GM19372 (cell line): ENCODE results near the gene ABHD17A.
"Not testable (repeated sequence)": the region's sequence is repeated elsewhere in the genome, so short reads cannot be mapped to it uniquely, and the experiment has no call there.

Source experiments
- ATAC-seq: cut with Tn5 transposase; IDR thresholded peaks from one replicate; pipeline ENCODE4 v1.9.1; 2021; ENCODE audit warnings: mild to moderate bottlenecking, low read depth, moderate library complexity; ENCODE audit not compliant: unreplicated experiment

Gene ABHD17A

DNA sequence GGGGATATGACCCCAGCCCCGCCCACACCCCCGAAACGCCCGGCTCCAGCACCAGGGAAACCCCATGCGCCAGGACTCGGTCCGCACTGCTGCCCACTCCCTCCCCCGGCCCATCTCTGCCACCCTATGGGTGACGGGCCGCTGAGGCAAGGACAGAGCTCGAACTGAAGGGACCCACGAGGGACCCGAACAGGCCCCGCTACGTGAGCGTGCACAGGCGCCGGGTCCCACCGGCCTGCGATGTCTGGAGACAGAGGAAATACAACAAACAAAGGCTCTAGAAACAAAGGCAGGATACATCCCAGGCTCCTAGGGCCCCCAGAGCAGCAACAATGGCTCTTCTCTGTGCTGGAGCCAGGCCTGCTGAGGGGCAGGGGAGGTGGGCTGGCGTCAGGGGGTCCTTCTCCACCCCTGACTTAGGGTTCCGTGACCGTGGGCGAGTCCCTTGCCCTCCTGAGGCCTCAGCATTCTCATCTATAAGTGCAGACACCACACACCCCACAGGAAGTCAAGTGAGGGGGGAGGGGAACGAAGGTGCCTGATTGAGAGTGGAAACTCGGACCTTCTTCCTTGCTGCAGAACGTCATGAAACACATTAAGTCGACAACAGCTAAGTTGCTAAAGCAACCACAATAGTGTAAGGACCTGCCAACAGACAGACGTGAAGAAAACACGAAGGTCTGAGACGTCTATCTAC, 3.1 kb downstream of the ABHD17A start:
- no peak for ATAC-seq

DNA sequence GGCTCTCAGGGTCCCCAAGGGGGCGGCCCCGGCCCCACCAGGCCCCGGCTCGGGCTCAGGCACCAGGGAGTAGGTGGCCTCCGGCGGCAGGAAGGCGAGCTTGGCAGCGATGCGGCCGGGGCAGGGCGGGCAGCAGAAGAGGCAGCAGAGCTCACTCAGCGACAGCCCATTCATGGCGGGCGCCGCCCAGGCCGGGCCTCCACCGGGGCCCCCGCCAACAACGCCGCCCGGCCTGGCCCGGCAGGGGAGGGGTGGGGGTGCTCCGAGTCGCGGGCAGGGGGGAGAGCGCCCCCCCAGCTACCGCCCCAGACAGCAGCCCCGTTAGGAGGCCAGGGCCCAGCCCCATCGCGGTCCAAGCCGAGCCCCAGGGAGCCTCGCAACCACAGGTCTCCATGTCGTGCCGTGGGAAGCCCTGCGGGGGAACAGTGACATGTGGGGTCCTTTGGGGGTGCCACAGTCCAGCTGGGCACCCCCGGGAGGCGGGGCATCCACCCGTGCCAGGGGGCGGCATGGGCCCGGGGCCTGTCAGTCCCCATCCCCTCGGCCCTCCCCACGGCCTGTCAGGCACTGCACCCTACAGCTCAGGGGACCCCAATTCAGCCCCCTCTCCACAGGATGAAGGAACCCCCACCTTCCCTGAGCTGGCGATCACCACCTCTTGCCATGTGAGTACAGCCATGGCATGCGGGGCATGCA, 3.8 kb downstream of the ABHD17A start:
- not testable (repeated sequence) for ATAC-seq

DNA sequence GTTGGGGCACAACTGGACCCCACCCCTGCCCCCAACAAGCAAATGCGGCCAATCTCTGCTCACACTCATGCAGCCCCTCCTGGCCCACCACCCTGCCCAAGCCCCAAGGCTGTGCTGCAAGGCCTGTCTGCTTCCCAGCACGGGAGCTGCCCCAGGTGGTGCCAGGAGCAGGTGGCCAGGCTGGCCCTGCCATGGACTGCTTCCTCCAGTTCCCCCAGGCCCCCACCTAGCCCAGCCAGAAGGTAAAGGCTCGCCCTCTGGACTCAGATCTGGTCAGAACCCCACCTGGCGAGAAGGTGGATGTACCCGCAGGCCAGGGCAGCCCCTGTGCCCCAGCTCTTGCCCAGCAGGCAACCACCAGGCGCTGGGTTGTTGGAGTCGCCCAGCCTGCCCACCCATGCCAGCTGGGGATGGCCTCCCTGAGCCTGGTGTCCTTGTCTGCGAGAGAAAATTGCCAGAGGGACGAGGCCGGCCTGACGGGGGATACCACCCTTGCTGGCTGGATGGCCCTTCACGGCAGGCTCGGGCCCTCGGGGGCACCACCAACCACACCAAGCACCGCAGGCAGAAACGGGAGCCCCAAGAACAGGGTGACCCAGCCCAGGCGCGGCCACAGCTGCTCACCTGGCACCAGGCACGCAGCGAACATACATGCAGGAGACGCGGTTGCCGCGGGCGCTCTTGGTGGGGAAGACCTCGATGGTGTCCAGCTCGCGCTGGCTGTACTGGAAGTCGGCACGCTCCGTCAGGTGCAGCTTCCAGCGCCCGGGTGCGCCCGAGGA, 4.5 kb downstream of the ABHD17A start:
- ATAC-seq, result no peak

DNA sequence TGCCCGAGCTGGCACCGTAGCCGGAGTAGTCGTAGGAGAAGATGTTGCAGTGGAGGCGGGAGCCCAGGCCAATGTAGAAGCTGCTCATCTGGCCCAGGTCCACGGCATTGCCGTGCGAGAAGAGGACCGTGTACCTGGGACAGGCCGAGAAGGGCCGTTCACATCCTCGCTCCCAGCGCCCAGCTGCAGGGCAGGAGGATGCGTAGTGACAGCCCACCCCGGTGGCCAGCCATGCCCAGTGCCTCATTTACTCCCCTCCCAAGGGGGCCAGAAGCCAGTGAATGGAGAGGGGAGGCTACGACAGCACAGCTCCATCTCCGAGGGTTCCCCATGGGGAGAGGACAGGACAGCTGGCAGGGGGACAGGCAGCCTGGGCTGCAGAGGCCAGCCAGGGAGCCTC, 5.3 kb downstream of the ABHD17A start:
- ATAC-seq, result not testable (repeated sequence)

DNA sequence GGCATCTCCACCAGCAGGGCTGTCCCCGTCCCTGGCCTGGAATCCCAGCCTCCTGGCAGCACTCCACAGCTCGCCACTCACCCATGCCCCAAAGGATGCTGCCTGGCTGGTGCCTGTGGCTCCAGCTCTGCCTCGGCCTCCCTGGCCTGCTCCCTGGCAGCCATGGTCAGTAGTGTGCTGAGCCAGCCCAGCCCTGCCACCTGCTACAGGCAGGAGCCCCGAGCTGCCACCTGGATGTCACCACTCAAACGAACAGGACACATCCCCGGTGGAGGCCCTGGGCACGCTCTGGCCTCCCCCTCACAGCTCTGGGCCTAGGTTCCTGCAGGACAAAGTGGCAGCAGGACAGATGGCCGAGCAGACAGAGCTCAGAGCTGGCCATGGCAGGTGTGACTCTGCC, 6.7 kb downstream of the ABHD17A start:
- not testable (repeated sequence) for ATAC-seq

DNA sequence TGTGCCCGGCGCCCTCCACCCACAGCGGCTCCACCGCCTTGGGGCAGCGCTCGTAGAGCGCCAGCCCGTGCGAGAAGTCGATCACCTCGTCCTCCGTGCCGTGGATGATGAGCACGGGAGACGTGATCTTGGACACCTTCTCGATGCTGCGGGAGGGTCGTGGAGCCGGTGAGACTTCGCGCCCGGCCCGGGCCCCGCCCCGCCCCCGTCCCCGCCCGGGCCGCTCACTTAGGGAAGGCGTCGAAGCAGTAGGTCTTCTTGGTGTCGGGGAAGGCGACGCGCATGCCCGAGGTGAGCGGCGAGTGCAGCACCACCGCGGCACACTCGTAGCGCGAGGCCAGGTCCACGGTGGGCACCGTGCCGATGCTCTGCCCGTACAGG, 8.0 kb downstream of the ABHD17A start:
- ATAC-seq, result not testable (repeated sequence)

DNA sequence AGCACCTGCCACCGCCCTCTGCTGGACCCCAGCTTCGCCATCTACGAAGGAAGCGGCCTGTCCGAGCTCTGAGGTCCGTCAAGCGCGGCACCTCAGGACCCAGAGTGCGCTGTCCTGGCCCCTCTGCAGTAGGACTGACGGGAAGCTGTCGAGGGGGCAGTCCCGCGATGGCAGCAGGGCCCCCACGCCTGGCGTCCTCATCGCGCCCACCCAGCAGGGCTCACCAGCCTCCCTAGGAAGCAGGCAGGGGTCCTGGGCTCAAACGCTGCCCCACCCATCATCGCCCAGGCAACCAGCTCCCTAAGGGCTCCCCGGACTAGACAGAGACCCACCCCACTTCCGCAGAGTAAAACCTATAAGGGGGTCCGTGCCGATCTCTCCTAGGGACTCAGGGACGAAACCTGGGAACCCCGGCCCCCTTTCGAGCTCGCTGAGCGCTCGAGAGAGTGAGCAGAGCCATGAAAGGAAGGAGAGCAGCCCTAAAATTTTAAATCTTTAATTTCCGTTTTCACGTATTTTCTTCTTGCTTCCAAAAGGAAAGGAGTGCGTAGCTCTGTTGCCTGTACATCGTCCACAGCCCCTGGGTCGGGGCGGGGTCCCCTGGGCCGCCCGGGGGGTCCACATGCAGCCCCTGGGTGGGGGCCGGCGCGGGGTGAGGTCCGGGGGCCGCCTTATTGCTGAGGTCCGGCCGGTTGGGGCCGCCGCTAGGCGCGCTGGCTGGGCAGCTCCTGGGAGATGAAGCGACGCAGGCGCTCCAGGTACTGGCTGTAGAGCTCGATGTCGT, 8.6 kb downstream of the ABHD17A start:
- not testable (repeated sequence) for ATAC-seq

DNA sequence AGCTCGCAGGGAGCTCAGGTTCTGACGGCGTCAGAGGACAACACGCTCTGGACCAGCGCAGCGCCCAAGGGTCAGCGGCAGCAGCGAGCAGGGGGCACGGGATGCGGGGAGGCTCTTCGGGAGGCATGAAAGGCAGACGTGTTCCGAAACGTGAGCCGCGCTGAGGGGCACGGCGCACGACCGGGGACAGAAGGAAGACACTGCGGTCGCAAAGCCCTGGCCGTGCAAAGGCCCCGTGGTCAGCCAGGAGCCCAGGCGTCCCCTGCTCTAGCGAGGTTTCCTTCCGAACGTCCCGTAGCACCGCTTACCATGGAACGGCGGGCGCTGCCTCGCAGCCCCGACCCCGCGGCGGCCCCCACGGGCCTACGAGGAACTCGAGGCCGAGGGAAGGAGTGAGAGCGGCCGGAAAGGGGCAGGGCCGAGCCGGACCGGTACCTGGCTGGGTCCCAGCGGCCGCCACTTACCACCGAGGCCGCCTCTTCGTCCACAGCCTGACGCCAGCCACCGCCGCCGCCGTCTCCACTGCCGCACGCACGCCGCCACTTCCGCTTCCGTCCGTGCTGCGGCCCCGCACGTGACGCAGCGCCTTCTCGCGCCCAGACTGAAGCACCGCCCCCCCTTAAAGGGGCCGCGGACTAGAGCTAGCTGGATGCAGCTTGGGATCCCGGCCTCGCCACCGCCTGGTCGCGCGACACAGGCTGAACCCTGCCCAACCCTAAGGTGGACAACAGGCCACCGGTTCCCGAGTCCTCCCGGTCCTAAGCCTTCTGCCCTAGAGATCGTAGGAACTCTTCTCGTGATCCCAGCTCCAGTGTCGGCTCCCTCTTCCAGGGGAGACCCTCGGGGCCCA, 9.4 kb downstream of the ABHD17A start:
- peak; percentile 87 for ATAC-seq

DNA sequence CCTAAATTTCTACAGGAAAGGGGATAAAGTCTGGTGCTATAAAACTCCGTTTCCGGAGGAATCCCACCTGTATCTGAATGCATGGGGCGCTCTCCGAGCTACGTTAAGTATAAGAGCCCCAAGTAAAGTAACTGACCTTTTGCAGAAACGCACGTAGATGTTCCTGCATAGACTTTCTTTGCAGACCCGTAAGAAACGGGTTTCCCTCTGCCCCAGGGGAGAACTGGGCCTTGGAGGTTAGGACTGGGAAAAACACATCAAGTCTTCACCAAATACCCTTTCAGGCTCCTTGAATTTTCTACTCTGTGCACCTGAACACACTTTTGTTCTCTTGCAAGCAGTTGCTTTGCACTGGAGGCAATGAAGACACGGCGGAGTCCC, 10.0 kb downstream of the ABHD17A start:
- not testable (repeated sequence) for ATAC-seq

DNA sequence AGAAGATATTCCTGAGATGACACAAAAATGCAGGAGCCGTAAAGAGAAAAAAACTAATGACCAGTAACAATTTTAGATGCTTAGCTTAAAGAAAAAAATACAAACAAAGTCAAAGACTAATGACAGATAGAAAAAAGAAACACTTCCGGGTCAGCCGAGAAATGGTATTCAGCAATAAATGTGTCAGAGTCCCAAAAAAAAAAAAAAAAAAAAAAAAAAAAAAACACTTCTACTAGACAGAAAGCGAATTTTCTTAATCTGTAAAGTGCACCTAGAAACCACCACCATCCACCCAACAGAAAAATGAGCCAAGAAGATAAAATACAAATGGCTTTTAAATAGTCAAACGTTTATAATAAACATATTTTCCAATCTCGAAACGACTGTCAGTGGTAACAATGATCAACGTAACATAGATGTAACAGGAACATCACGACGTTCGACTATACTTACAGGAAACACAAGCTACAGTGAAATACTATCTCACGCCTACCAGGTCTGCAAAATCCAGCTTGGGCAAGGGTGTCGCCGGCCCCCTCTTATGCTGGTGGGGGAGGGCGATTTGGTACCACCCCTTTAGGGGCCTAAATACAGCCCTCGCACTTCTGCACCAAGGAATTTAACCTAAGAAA, 10.6 kb downstream of the ABHD17A start:
- no peak for ATAC-seq

DNA sequence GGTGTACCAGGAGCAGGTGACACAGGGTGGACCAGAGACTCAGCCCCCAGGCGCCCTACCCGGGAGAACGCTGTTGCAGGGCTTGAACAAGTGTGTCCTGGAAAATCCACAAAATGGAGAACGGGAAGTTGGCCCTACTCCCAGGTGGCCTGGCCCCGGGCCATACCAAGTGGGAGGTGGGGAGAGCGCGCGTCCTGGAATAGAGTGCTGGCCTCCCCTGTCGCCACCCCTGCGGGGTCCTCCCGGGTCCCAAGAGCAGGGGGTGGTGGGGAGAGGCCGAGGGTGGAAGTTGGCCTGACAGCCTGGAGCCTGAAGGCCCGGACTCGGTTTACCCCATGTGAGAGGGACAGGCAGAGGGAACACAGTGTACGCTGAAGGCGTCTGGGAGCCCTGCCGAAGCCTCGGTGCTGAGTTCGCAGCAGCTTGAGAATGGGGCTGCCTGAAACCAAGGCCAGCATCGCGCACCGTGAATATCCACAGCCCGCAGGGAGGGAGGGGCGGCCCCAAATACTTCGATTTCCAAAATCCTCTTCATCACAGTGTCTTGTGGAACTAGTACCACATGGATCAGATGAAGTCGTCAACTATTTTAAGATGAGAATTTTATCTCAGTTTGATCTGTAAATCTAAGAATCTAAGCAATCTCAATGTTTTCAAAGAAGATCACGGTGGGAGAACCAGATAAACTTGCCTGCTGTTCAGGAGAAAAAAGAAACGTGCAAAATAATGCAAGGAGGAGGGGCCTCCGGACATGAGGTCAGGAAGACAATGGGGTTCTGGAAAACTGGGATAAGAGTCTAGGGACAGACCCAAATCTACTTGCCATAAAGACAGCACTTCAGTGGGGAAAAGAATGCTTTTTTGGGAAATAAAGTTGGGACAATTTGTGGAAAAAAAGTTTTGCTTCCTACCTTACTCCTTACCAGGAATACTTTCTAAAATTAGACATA, 11.5 kb downstream of the ABHD17A start:
- no peak for ATAC-seq

DNA sequence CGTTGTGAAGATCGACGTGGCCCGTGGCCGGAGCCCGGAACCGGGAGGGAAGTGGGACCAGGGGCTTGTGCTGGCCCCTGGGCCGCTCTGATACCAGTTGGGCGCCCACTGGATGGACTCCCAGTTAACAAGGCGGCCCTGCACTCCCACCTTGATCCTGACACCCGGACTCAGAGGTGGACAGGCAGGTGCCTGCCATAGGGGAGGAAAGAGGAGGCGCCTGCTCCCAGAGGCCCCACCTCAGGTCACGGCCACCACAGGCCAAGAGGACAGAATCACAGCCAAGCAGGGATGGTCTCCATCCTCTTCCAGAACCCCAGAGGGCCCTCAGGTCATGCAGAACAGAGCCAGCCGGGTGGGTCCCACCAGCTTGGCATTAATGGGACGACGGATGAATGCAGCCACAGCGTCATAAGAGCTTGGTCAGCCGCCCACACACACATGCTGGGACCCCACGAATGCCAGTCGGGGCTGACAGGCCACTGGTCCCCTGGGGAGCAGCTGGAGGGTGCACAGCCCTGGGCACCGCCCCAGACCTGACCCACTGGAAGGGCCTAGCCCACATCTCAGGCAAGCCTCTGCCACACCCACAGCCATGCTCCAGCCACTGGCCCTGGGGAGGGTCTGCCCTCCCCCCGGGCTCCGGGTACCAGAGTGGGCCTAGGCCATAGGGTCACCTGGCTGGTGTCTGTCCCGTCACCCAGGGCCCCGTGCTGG, 12.3 kb downstream of the ABHD17A start:
- ATAC-seq, result no peak

DNA sequence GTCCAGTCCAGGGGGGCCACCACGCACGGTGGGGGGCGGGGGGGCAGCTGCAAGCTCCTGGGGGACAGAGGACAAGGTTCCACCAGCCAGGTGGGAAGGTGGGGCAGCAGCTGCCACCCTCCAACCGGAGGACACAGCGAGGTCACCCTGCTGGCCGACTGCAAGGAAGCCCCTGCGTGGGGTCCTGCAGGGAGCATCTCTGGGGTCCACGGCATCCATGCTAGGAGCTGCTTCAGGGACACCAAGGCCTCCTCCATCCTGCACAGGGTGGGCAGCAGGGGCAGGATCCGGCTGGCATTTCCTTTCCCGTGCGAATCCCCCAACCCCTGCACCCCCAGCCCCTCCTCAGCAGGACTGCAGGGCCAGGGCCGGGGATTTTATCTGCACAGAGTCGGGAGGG, 13.7 kb downstream of the ABHD17A start:
- no peak for ATAC-seq

DNA sequence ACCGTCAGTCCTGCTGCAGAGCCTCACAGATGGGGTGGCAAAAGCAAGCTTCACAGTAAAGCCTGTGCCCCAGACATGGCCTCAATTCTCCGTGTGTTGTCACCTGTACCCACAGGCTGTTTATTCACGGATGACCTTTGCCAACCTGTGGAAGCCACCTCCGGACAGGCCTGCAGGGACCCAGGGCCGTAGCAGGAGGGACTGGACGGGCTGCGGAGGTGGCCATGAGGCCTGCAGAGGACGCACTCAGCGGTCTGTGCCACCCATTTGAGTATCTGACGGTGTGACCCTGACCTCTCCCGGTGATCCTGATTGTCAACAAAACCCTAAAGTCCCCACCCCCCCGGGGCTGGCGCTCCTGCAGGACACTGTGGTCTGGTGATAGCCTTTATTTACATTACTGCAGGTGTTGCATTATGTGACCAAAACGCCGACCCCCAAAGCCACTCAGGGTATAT, 14.1 kb downstream of the ABHD17A start:
- no peak for ATAC-seq

DNA sequence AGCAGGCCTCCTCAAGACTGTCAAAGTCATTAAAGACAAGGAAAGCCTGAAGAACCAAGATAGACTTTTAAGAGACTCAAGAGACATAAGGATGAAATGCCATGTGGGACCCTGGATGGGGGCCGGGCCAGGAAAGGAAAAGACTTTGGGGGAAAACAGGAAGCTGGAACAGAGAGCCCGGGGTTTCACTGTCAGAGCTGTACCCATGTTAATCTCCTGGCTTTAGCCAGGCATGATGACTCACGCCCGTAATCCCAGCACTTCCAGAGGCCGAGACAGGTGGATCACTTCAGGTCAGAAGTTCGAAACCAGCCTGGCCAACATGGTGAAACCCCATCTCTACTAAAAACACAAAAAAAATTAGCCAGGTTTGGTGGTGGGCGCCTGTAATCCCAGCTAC, 16.3 kb downstream of the ABHD17A start:
- ATAC-seq, result no peak

DNA sequence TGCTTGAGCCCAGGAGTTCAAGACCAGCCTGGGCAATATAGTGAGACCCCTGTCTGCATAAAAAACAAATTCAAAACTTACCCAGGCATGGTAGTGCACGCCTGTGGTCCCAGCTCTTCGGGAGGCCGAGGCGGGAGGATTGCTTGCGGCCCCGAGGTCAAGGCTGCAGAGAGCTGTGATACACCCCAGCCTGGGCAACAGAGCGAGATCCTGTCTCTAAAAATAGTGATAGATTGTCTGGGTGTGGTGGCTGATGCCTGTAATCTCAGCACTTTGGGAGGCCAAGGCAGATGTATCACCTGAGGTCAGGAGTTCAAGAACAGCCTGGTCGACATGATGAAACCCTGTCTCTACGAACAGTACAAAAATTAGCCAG, 18.0 kb downstream of the ABHD17A start:
- ATAC-seq, result no peak

DNA sequence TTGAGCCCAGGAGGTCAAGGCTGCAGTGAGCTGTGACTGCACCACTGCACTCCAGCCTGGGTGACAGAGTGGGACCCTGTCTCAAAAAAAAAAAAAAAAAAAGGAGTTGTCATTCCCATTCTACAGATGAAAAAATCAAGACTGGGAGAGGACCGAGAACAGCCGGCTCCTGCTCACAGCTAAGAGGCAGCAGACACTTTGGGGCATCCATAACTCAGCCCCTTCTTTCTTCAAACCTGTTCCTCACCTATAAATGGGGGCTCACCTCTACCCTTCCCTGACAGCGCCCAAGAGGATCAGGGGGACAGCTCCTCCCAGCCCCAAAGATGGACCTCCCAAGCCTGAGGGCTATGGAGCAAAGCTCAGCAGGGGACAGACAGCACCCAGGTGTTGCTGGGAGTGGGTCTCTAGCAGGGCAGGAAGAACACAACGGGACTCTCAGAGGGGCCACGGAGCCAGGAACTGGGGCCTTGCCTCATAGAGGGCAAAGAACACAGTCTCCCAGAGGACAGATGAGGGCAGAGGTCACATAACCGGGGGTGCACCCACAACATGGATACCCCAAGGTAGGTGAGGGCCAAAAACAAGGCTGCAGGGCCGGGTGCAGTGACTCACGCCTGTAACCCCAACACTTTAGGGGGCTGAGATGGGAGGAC, 18.5 kb downstream of the ABHD17A start:
- no peak for ATAC-seq
